ENCODE data around the gene C20orf202.

The C20orf202 gene

GRCh38 chr20:1252416-1252815 is 49.2 kb downstream of the C20orf202 start:
- Histone ChIP-seq H3K27ac (ENCODE audit: low read depth, low read length) (no peak overlapping the region), H3K9me3 (ENCODE audit: control insufficient read depth, insufficient read depth, low read length) (no peaks in the 10 kb centered on the region), H3K27me3 (ENCODE audit: control insufficient read depth, insufficient read depth, low read length) (no peaks in the 10 kb centered on the region), H3K9ac (ENCODE audit: low read depth, low read length) (no peak overlapping the region), H3K4me1 (ENCODE audit: control insufficient read depth, insufficient read depth, low read length) (no peaks in the 10 kb centered on the region), H3K36me3 (ENCODE audit: control insufficient read depth, insufficient read depth, low read length) (no peaks in the 10 kb centered on the region), H3K4me3 (ENCODE audit: low read depth, low read length) (no peak overlapping the region)

GRCh38 chr20:1254254-1254653 is 51.0 kb downstream of the C20orf202 start:
- no peaks in the 10 kb centered on the region for H3K4me1 ChIP-seq (ENCODE audit: control insufficient read depth, insufficient read depth, low read length)
- H3K9ac ChIP-seq (ENCODE audit: low read depth, low read length) = no peak overlapping the region

GRCh38 chr20:1255675-1256074 is 52.4 kb downstream of the C20orf202 start:
- H3K4me1 ChIP-seq (ENCODE audit: control insufficient read depth, insufficient read depth, low read length) = no peaks in the 10 kb centered on the region
- no peaks in the 10 kb centered on the region for H3K9me3 ChIP-seq (ENCODE audit: control insufficient read depth, insufficient read depth, low read length)
- no peak overlapping the region for H3K27ac ChIP-seq (ENCODE audit: low read depth, low read length)
- H3K36me3 ChIP-seq (ENCODE audit: control insufficient read depth, insufficient read depth, low read length) = no peaks in the 10 kb centered on the region
- H3K4me3 ChIP-seq (ENCODE audit: low read depth, low read length) = no peak overlapping the region
- no peaks in the 10 kb centered on the region for H3K27me3 ChIP-seq (ENCODE audit: control insufficient read depth, insufficient read depth, low read length)
- no peak overlapping the region for H3K9ac ChIP-seq (ENCODE audit: low read depth, low read length)

More at GRCh38 chr20:1254254-1254653, 51.0 kb downstream of the C20orf202 start:
- Histone ChIP-seq H3K36me3 (ENCODE audit: control insufficient read depth, insufficient read depth, low read length) (no peaks in the 10 kb centered on the region), H3K27me3 (ENCODE audit: control insufficient read depth, insufficient read depth, low read length) (no peaks in the 10 kb centered on the region), H3K9me3 (ENCODE audit: control insufficient read depth, insufficient read depth, low read length) (no peaks in the 10 kb centered on the region), H3K27ac (ENCODE audit: low read depth, low read length) (no peak overlapping the region), H3K4me3 (ENCODE audit: low read depth, low read length) (no peak overlapping the region)
